ENCODE data around the gene ITGB1. TPM values are rescaled to one million over a fixed set of nuclear protein-coding genes. Genes with fewer than 3 reads are reported as not detected.

ITGB1 gene
- 1,184 and 2,490 TPM in 2 replicates for total RNA-seq (ENCODE audit: low replicate concordance)

GRCh38 chr10:32958085-32959005 is at the start of gene ITGB1:
ITGB1 (minus strand) TSS chr10:32958230; CDS start chr10:32935558, 22,672 bp downstream.

